Right lobe of liver (tissue), 4 donors: ENCODE results near the gene TRAPPC3.

Experiments used
- POLR2A ChIP-seq: fragments of 450-650 bp; IDR thresholded peaks from one replicate; pipeline ENCODE4 v1.6.1; 2017; ENCODE audit warnings: antibody characterized with exemption, mild to moderate bottlenecking
- TF ChIP-seq, protein P1 (sequence below), 4 donors: fragments of 200-600 bp in 3 of 4; fragments of 450-650 bp in 1 of 4; IDR thresholded peaks; one replicate each; pipeline versions ENCODE4 v1.5.1 to v1.8.0; 2016 to 2022; ENCODE audit warnings: antibody characterized with exemption in 4 of 4, mild to moderate bottlenecking in 2 of 4
- donor health status: DM: no; HTN: no; CAD: no.
- donor health status: DM: no; HTN: no; CAD: no.
- donor health status: DM: no; HTN: yes; CAD: no.

DNA sequence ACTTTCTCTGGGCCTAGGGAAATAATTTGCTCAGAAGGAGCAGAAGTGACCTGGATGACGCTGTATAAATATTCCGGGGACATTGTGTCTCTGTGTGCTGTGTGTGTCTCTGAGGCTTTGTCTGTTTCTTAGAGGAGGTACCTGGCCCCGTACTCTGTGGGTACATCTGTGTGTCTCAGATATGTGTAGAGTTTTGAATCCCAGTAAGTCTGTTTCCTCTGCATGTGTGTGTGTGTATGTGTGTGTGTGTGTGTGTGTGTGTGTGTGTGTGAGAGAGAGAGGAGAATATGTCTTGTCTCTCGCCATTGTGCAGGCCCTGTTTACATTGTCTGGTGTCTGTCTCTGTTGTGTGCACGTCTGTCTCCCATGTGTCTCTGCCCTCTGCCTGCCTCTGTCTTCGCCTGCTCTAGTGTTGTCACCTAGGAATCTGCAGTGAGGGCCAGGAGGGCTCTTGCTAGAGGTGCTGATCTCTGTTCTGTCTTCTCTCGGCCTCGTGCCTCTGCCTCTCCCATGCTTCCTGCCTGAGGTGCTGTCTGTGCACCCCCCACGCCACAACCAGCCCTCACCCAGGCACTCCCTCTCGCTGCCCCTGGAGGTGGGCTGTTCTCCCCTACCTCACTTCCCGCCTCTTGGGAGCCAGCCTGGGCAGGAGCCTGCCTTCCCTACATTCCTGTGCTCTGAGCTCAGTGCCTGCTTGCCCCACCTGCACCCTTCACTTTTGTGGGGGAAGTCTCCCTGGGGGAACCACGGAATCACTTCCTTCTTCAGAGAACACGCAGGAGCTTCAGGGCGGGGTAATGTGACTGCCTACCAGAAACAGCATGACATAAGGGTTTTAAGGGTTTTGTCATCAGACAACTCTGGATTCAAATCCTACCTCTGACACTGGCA is 12.6 kb upstream of the TRAPPC3 start:
- TF ChIP-seq, protein P1, sequence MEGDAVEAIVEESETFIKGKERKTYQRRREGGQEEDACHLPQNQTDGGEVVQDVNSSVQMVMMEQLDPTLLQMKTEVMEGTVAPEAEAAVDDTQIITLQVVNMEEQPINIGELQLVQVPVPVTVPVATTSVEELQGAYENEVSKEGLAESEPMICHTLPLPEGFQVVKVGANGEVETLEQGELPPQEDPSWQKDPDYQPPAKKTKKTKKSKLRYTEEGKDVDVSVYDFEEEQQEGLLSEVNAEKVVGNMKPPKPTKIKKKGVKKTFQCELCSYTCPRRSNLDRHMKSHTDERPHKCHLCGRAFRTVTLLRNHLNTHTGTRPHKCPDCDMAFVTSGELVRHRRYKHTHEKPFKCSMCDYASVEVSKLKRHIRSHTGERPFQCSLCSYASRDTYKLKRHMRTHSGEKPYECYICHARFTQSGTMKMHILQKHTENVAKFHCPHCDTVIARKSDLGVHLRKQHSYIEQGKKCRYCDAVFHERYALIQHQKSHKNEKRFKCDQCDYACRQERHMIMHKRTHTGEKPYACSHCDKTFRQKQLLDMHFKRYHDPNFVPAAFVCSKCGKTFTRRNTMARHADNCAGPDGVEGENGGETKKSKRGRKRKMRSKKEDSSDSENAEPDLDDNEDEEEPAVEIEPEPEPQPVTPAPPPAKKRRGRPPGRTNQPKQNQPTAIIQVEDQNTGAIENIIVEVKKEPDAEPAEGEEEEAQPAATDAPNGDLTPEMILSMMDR (IDR thresholded peaks at IDR 0.05): no peak
- TF ChIP-seq POLR2A: no peak
